HS-5 (cell line): ENCODE results near the gene PPP2R5A.
A peak's percentile ranks its signal among the peaks of the same experiment; 100 is the strongest.
"Not testable (repeated sequence)": the region's sequence is repeated elsewhere in the genome, so short reads cannot be mapped to it uniquely, and the experiment has no call there.

Source experiments
- DNase-seq: peaks from one replicate; pipeline ENCODE4 v3.0.0-alpha.2; 2012; ENCODE audit warnings: low read depth

The PPP2R5A gene

DNA sequence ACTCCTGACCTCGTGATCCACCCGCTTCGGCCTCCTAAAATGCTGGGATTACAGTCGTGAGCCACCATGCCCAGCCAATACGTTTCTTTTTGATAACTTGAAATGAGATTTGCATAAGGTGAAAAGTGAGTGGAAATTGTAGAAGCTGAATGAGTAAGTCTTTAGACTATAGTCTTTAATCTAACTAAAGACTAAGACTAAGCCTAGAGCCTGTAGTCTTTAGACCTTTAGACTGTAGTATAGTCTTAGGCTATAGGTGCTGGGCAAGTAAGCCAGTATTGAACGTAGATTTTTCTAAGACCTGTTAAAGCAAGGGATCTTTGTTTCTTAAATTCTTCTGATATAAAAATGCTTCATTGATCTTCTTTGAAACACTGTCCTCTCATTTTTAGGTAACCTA, 12.1 kb downstream of the PPP2R5A start:
- DNase-seq = no peak

DNA sequence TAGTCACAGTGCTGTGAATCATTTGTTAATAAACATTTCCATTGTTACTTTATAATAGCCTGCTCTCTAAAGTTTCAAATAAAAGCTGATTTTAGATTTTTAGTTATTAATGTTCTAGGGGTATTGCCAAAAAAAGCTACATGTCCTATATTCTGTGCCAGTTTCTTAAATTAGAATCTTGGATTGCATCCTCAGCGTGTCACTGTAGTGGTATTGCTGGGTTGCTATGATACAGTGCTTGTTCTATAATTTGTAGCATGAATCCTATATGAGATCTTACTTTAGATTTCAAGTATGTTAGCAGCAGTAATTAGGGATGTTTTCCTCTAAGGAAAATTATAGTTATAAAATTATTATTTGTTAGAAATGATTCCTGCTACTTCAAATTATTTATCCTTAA, 16.4 kb downstream of the PPP2R5A start:
- DNase-seq = no peak

DNA sequence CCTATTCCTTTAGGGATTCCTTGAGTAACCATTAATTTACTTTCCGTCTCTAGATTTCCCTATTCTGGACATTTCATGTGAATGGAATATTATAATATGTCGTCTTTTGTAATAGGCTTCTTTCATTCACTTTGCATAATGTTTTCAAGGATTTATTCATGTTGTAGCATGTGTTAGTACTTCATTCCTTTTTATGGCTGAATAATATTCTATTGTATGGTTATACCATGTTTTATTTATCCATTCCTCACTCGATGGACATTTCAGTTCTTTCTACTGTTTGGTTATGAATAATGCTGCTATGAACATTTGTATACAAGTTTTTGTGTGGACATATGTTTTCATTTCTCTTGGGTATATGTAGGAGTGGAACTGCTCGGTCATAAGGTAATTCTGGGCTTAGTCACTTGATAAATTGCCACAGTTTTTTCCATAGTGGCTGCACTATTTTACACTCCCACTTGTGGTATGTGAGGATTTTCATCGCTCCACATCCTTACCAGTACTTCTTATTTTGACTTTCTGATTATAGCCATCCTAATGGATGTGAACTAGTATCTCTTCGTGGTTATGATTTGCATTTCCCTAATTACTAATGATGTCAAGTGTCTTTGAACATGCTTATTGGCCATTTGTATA, 17.7 kb downstream of the PPP2R5A start:
- DNase-seq = no peak

DNA sequence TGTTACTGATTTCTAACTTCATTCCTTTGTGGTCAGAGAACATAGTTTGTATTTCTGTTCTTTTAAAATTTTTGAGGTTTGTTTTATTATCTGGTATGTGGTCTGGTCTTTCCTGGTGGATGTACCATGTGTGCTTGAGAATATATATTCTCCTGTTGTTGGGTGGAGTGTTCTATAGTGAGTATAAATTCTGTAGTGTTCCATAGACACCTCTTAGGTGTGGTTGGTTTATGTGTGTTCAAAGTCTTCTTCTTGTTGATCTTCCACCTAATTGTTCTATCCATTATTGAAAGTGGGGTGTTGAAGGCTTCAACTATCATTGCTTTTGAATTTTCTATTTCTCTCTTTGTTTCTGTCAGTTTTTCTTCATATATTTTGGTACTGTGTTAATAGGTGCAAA, 20.1 kb downstream of the PPP2R5A start:
- no peak for DNase-seq

DNA sequence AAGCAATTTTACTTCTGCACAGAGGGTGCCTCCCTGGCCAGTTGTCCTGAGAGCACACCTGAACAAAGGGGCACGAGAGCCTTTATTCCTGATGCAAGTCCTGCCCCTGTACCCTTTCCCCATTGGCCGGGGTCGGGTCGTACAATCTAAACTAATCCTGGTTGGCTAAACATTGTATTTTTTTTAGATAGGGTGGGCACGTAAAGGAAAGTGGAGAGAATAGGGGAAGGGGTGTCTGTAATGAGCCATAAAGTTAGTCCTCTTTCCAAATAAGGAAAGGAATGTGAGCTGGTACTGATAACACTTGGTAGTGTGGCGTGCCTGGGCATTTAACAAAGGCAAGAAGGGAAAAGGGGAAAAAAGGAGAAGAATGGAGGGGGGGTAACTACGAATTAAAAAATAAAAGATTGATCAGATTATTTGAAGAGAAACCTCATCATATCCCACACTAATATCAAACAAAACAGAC, 20.8 kb downstream of the PPP2R5A start:
- DNase-seq = not testable (repeated sequence)

DNA sequence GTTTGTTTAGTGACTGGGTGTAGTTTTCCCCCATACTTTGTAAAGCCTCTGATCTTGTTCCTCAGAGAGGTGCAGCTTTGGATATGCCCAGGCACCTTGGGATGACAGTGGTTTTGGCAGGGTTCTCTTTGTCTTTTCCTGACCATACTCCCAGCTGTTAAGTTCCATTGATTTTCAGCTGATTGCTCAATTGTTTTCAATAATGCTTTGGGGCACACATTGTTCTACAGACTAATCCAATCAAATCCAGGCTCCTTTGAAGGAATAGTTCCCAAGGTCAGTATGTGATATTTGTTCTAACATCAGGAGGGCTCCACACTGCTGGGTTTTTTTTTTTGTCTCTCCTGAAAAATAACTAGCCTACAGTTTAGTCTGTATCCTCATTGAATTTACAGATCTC, 24.8 kb downstream of the PPP2R5A start:
- no peak for DNase-seq

DNA sequence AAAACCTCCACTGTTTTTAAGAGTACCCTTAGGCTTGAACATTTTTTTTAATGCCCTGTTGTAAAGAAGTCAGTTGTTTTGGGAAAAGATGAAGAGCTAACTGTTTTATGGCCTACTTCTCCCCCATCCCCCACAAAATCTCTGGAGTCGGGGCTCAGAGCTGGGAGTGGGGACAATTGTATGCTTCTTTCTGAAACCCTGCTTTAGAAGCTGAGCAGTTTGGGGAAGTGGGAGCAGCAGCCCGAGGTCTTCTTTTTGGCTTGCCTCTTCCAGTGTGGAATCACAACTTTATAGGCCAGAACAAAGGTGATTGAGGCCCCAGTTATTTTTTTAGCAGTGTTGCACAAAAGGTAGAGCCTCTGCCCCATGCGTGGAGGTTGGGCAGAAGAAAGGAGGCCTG, 25.2 kb downstream of the PPP2R5A start:
- DNase-seq = no peak

DNA sequence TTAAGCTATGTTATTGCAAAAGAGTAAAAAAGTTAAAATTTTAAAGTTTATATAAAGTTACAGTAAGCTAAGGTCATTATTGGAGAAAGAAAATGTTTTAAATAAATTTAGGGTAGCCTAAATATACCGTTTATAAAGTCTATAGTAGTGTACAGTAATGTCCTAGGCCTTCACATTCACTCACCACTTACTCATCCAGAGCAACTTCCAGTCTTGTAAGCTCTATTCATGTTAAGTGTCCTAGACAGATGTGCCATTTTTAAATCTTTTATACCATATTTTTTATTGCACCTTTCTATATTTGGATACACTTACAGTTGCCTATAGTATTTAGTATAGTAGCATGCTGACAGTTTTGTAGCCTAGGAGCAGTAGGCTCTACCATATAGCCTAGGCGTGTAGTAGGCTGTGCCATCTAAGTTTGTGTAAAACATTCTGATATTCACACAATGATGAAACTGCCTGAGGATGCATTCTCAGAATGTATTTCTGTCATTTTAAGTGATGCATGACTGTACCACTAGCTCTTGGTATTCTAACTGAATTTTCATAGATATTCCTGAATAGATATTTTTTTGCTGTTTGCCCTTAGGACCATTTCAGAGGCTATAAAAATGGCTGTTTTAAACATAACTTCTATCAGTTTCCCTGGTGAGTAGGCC, 26.8 kb downstream of the PPP2R5A start:
- peak; percentile 47 for DNase-seq

DNA sequence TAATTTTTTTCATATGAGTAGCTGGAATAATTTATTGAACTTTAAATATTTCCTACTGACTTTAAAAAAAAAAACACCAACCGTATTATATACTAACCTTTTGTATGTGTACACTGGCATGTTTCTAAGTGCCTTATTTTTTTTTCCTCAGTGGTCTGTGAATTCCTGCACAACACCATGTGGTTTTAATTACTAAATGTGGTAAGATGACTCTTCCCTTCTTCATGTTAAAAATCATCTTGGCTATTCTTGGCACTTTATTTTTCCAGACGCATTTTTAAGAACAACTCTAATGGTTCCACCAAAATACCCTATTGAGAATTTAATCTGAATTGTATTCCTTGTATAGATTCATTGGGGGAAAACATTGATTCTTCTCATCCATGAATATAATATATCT, 28.4 kb downstream of the PPP2R5A start:
- no peak for DNase-seq

DNA sequence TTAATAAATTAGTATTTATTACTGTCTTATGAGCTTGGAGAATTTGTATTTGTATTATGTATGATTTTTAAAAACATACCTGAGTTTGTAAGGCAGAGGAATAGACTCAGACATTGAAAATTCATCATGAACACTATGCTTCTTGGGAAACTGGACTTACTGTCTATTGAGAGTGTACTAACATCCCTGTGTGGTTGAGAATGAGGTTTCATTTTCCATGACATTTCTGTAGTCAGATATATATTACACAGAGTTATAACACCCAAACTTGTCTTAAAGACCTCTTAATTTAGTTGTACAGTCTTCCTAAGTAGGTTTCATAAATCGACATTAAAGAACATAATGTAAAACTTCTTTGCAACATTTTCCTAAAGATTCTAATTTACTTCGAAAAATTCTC, 30.0 kb downstream of the PPP2R5A start:
- no peak for DNase-seq

DNA sequence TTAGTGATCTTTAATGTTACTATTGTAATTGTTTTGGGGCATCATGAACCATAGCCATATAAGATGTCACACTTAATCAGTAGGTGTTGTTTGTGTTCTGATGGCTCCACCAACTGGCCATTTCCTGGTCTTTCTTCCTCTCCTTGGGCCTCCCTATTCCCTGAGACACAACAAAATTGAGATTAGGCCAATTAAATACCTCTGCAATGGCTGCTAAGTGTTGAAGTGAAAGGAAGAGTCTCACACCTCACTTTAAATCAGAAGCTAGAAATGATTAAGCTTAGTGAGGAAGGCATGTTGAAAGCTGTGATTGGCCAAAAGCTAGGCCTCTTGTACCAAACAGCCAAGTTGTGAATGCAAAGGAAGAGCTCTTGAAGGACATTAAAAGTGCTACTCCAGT, 30.7 kb downstream of the PPP2R5A start:
- no peak for DNase-seq

DNA sequence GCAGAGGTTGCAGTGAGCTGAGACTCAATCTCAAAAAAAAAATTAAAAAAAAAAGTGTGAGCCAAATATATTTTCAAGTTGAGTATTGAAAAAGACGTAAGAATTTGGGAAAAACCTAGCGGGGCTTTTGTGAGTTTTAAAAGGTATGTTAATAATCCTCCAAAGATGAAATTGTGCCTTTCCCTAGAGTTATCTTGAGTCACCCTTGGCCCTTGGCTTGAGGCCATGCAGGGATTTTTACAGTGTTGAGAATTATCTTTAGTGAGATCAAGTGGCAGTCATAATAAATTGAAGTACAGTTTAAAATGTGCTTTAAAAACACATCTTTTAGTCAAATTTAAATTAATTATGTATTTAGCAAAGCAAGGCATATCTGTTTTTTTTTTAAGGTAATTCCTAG, 32.7 kb downstream of the PPP2R5A start:
- DNase-seq = no peak

DNA sequence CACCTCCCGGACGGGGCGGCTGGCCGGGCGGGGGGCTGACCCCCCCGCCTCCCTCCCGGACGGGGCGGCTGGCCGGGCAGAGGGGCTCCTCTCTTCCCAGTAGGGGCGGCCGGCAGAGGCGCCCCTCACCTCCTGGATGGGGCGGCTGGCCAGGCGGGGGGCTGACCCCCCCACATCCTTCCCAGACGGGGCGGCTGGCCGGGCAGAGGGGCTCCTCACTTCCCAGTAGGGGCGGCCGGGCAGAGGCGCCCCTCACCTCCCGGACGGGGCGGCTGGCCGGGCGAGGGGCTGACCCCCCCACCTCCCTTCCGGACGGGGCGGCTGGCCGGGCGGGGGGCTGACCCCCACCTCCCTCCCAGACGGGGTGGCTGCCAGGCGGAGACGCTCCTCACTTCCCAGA, 35.8 kb downstream of the PPP2R5A start:
- DNase-seq = not testable (repeated sequence)

DNA sequence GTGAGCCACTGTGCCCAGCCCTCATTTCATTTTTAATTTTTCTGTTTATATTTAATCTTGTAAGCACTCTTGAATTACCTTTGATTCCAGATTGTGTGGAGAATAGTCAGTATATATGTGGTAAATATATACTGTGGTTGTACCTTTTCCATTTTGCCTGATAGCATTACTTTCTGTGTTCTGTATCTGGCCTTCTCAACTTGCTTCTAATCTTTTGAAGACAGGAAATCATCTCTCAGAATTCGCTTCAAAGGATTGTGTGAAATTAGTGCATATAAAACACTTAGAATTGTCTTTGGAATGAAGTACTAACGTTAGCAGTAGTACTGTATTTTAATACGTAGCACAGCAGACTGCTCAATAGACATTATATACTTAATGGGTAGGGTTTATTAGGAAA, 37.9 kb downstream of the PPP2R5A start:
- no peak for DNase-seq

DNA sequence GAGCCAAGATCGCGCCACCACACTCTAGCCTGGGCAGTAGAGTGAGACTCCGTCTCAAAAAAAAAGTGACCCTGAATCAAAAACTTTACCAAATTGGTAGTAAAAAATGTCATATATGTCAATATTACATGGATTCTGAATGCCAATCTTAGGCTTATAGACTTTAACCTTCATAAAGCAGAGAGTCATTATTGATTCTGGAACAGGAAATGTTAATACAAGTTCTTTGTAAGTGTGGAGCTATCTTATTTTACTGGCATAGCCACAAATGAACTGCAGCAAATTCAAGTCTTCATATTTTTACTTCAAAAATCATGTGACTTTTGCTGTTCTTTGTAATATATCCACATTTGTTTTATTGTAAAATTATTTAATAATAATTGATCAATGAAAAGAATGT, 41.3 kb downstream of the PPP2R5A start:
- DNase-seq = no peak

DNA sequence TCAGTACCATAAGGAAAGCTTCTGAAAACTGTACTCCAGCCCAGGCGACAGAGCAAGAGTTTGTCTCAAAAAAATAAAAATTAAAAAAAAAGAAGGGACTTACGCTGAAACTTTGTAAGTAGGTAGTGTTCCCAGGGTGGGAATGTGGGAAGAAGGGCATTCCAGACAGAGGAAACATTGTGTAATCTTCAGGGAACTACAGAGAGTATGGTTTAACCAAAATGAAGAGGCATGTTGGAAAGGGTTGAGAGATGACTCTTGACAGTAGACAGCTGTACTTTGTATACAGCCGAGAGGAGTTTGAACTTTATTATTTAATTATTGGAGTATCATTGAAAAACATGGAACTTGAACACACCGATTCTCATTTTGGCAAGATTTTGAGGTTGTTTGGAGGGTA, 43.0 kb downstream of the PPP2R5A start:
- no peak for DNase-seq

DNA sequence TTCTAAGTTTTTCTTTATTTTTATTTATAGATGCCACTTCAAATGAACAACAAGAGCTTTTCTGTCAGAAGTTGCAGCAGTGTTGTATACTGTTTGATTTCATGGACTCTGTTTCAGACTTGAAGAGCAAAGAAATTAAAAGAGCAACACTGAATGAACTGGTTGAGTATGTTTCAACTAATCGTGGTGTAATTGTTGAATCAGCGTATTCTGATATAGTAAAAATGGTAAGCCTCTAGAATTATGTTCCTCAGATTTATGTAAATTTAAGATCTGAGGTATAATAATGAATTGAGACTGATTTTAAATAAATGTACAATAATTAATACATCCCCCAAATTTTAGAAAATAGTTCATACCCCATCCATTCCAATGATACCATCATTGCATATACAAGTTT, 43.9 kb downstream of the PPP2R5A start:
- DNase-seq = no peak

DNA sequence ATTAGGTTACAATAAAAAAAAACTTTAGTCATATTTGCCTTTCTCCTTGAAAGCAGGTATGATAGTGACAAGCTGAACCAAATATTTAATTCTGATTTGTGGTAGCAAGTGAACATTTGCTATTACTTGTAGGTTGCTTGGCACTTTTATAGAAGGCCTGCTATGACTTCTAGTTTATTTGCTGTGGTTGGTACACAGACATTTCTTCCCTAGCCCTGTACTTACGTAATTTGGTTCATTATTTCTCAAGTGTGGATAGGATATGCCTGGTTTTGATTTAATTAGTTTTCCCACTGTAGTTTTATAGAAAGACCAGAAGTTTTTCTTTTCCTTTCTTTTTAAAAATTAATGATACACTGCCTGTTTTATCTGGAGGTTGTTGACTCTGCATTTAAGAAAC, 55.9 kb downstream of the PPP2R5A start:
- no peak for DNase-seq

DNA sequence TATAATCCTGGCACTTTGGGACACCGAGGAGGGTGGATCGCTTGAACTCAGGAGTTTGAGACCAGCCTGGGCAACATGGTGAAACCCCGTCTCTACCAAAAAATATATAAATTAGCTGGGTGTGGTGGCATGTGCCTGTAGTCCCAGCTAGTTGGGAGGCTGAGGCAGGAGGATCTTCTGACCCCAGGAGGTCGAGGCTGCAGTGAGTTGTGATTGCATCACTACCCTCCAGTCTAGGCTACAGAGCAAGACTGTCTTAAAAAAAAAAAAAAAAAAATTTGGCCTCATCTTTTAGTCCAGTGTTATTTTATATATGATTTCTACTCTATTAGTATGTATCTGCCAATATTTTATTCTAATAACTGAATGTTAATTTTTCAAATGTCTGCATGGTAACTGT, 59.7 kb downstream of the PPP2R5A start:
- DNase-seq = no peak

DNA sequence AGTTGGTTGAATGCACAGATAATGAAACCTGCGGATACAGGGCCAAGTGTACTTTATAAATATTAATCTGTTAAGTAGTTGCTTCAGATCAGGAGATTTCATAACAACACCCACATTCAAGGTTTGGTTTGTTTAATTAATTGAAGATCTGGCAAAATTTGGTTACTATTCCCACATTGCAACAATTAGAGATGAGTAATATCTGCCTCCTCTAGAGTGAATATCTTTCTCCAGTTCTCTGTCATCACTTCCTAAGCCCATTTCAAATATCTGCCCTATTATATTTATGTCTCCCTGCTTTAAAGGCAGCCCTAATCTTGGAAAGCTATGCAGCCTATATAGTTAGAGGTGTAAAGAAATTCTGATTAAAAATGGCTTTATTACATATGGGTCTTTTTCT, 61.4 kb downstream of the PPP2R5A start:
- no peak for DNase-seq

DNA sequence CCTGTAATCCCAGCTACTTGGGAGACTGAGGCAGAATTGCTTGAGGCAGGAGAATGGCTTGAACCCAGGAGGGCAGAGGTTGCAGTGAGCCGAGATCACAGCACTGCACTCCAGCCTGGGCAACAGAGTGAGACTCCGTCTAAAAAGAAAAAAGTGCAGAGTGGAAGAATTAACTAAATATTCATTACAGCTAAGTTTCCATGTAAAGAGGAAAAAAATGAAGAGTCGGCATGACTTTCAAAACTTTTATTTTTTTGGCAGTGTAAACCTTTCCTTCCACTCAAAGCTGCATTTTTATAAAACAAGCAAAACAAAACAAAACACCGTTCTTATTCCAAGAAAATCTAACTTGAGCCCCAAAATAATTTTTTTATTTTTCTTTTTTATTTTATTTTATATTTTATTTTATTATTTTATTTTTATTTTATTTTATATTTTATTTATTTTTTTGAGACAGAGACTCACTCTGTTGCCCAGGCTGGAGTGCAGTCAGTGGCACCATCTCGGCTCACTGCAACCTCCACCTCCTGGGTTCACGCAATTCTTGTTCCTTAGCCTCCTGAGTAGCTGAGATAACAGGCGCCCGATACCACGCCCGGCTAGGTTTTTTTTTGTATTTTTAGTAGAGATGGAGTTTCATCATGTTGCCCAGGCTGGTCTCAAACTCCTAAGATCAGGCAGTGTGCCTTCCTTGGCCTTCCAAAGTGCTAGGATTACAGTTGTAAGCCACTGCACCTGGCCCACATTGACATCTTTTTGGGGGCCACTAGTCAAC, 66.6 kb downstream of the PPP2R5A start:
- no peak for DNase-seq

DNA sequence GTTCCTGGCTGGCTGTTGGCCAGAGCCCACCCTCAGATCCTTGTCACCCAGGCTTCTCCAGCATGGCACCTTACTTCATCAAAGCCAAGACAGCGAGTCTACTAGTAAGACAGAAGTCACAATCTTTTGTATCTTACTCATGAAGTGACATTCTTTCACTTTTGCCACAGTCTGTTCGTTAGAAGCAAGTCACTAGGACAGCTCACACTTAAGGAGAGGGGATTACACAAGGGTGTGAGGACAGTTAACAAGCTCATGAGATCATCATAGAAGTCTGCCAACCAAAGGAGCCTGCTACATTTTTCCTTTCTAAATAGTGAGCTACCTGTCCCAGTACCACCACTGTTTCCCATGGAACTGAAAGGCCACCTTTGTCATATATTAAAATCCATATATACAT, 68.0 kb downstream of the PPP2R5A start:
- no peak for DNase-seq

DNA sequence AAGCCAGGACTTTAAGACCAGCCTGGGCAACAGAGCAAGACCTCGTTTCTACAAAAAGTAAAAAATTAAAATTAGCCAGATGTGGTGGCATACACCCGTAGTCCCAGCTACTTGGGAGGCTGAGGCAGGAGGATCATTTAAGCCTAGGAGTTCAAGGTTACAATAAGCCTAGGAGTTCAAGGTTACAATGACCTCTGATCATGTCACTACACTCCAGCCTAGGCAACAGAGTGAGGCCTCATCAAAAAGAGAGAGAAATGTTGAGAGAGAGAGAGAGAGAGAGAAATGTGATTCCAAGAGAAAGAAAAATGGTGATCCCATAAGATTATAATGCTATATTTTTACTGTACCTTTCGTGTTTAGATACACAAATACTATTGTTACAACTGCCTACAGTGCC, 69.3 kb downstream of the PPP2R5A start:
- no peak for DNase-seq
